ENCODE measurements around the gene FSIP1. TPM values are rescaled to one million over a fixed set of nuclear protein-coding genes. Genes with fewer than 3 reads are reported as not detected.

Gene FSIP1
- polyA plus RNA-seq, 3 donors: 0.10 to 0.48 (median 0.21) TPM

GRCh38 chr15:39808909-39809308 lies 26.3 kb upstream of the FSIP1 start:
- Histone ChIP-seq H3K4me2 (replicated peaks; ENCODE audit: extremely low read depth, low read length, poor library complexity, severe bottlenecking) (no peak overlapping the region), H3K4me1 (ENCODE audit: control insufficient read depth in 1 of 2, insufficient read depth in 2 of 2, low read length in 2 of 2) (peaks cover 2 to 4% of the 10 kb centered on the region in 2 donors), H4K20me1 (ENCODE audit: insufficient read depth, low read length) (no peaks in the 10 kb centered on the region), H3K9ac (ENCODE audit: insufficient read depth, low read length, poor library complexity, severe bottlenecking) (no peak overlapping the region), H3K36me3 (replicated peaks in 1 of 2; ENCODE audit: control insufficient read depth in 1 of 2, insufficient read depth in 2 of 2, low read length in 2 of 2) (no peaks in the 10 kb centered on the region), H2AFZ (ENCODE audit: insufficient read depth, low read depth, low read length, poor library complexity, severe bottlenecking) (no peak overlapping the region), H3K9me3 (replicated peaks in 1 of 2; ENCODE audit: control insufficient read depth in 1 of 2, insufficient read depth in 1 of 2, low read length in 2 of 2) (no peaks in the 10 kb centered on the region), H3K4me3 (replicated peaks in 1 of 3; ENCODE audit: low read depth in 2 of 3, low read length in 3 of 3) (no peak overlapping the region), H3K27me3 (ENCODE audit: control insufficient read depth in 2 of 2, insufficient read depth in 2 of 2, low read length in 2 of 2) (peaks cover 0 to 3% of the 10 kb centered on the region in 2 donors), H3K27ac (ENCODE audit: low read depth in 1 of 2, low read length in 2 of 2) (no peak overlapping the region), H3K79me2 (ENCODE audit: insufficient read depth, low read length) (no peaks in the 10 kb centered on the region)
- Mint-ChIP-seq H3K4me3 (no peak overlapping the region), H3K27me3 (ENCODE audit: low read depth in 3 of 3) (peaks cover 0 to 5% (median 1%) of the 10 kb centered on the region in 3 donors), H3K36me3 (no peaks in the 10 kb centered on the region), H3K4me1 (peaks cover 3% of the 10 kb centered on the region), H3K27ac (no peak overlapping the region), H3K9me3 (peaks cover 0 to 3% (median 0%) of the 10 kb centered on the region in 7 donors)
- DNase-seq: no peak
- TF ChIP-seq CTCF (IDR thresholded peaks at IDR 0.05): no peak
- no CpG with 5 or more reads among the region's 3 CpGs for WGBS (ENCODE audit: insufficient coverage)
- intact Hi-C loops (cut with micrococcal nuclease): no loop called here

- Histone ChIP-seq H3K27me3 (ENCODE audit: control insufficient read depth in 2 of 2, insufficient read depth in 2 of 2, low read length in 2 of 2) (peaks cover 0 to 3% of the 10 kb centered on the region in 2 donors), H3K79me2 (ENCODE audit: insufficient read depth, low read length) (no peaks in the 10 kb centered on the region), H3K9ac (ENCODE audit: insufficient read depth, low read length, poor library complexity, severe bottlenecking) (no peak overlapping the region), H3K36me3 (replicated peaks in 1 of 2; ENCODE audit: control insufficient read depth in 1 of 2, insufficient read depth in 2 of 2, low read length in 2 of 2) (no peaks in the 10 kb centered on the region), H3K4me3 (replicated peaks in 1 of 3; ENCODE audit: low read depth in 2 of 3, low read length in 3 of 3) (no peak overlapping the region), H3K9me3 (replicated peaks in 1 of 2; ENCODE audit: control insufficient read depth in 1 of 2, insufficient read depth in 1 of 2, low read length in 2 of 2) (no peaks in the 10 kb centered on the region), H2AFZ (ENCODE audit: insufficient read depth, low read depth, low read length, poor library complexity, severe bottlenecking) (no peak overlapping the region), H3K4me1 (ENCODE audit: control insufficient read depth in 1 of 2, insufficient read depth in 2 of 2, low read length in 2 of 2) (peaks cover 3 to 5% of the 10 kb centered on the region in 2 donors), H4K20me1 (ENCODE audit: insufficient read depth, low read length) (no peaks in the 10 kb centered on the region), H3K4me2 (replicated peaks; ENCODE audit: extremely low read depth, low read length, poor library complexity, severe bottlenecking) (no peak overlapping the region), H3K27ac (ENCODE audit: low read depth in 1 of 2, low read length in 2 of 2) (no peak overlapping the region)
- intact Hi-C loops (cut with micrococcal nuclease): no loop called here
- H3K27me3 Mint-ChIP-seq (ENCODE audit: low read depth in 3 of 3): peaks cover 0 to 5% (median 1%) of the 10 kb centered on the region in 3 donors
- H3K36me3 Mint-ChIP-seq: no peaks in the 10 kb centered on the region
- no peak for DNase-seq
- H3K4me1 Mint-ChIP-seq: peaks cover 7% of the 10 kb centered on the region
- H3K4me3 Mint-ChIP-seq: no peak overlapping the region
- H3K27ac Mint-ChIP-seq: no peak overlapping the region
- H3K9me3 Mint-ChIP-seq: peaks cover 0 to 3% (median 0%) of the 10 kb centered on the region in 7 donors
- no peak for TF ChIP-seq CTCF (IDR thresholded peaks at IDR 0.05)
- 96% methylated on average over 4 of the region's 4 CpGs for WGBS (ENCODE audit: insufficient coverage)
Measured at GRCh38 chr15:39807791-39808190, 25.1 kb upstream of the FSIP1 start.

Data from CD14-positive monocyte (primary cell).